ENCODE measurements around the gene GPR62.

GPR62 gene

DNA sequence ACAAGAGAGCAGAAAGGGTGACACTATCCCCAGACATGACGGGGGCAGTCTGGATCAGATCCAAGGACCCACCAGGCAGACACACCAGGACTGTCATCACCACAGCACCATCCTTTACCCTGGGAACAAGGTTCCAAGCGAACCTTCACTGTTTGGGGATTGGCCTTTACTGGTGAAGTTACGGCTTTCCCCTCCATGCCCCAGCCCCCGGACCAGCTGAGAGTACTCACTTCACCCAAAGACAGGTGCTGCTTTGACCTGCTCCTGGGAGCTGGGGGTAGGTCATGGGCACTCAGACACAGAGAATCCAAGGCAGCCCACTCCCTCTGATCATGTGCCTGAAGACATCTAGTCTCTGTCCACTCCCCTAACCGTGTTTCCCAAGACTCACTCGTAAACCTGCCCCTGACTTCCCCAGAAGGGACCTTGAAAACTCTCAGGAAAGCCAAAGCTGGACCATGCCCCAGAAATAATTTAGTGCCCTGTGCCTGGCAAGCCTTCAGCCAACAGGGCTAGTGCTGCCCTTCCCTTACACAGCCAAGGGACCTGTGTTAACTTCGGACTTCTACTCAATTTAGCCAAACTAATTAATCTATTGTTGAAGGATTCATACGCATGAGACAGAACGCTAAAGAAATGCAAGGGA lies 16.3 kb upstream of the GPR62 start:
- DNase-seq: no peak

DNA sequence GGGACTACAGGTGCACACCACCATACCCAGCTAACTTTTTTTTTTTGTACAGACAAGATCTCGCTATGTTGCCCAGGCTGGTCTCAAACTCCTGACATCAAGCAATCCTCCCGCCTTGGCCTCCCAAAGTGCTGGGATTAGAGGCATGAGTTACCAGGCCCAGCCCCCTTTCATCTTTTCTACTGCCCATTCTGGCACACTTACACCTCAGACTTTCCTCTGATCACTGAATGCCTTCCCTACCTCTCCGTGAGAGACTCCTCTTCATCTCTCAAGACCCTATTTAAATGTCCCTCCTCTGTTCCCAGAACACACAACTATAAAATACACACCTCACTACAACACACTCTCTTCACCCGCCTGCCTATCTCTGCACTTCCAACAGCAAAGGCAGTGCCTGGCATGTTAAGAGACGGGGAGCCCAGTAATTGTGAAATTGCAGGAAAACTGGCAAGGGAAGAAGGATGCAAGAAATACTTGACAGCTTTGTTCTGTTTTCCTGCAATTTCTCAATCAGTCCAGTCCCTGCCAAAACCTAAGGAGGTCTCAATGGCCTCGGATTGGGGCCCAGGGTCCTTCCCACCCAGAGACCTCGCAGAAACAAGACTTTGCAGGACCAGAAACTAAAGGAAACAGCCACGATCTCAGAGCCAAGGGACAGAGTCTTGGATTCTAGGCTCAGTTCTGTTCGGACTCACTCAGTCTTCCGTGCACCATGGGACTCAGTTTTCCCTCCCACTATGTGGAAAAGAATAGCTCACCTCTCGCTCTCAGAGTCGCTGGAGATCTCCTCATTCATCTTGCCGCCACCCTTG lies 14.3 kb upstream of the GPR62 start:
- no peak for DNase-seq

DNA sequence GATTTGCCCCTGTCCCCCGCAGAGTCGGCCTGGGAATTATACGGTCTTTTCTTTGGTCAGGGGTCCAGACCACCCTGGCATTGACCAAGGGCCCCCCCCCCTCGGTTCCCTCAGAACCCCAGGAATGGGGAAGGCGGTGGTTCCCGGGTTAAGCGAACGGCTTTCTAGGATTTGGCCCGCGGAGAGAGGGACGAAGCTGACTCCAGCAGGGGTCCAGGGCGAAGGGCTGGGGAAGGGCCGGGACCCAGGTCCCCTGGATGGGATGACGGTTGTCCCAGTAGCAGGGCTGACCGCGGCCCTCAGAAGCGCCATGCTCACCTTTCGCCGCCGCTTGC lies 13.8 kb upstream of the GPR62 start:
- no peak for DNase-seq

DNA sequence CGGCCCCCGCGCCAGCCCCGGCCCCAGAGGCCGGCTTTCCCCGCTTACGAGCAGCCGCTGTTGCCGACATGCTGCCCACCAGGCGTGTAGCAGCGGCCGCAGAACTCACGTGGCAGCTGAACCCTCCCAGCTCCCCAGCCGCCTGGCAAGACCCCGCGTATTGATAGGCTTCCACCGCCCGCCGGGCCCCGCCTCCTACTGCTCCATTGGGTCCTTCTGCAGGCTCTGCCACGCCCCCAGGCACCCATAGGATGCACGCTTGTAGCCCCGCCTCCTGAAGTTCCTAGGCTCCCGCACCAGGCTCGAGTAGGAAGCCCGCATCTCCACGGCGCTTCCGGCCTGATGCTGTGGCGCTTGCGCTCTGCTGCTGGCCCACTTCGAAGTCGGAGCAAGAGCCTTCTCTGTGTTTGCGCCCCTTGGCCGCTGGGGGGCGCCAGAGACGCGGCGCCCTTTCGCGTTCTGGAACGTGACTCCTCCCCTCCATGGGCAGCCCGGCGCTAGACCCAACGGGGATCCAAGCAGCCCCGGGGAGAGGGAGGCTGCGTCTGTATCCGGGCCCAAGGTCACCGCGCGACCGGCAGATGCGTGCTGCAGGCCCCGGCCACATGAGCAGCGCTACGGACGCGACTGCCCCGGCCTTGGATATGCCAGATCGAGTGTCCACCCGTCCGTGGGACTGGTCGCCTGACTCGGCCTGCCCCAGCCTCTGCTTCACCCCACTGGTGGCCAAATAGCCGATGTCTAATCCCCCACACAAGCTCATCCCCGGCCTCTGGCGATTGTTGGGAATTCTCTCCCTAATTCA lies 13.2 kb upstream of the GPR62 start, which contains the start of the genes PARP3 and RRP9:
PARP3 (plus strand) TSS at position 566 of the 805 bp plus-strand sequence. CDS start 993 bp downstream, outside the sequence.
RRP9 (minus strand) TSS at position 107 of the 805 bp plus-strand sequence; CDS start at position 70, 37 bp downstream.
- DNase-seq: peak; percentile 98

DNA sequence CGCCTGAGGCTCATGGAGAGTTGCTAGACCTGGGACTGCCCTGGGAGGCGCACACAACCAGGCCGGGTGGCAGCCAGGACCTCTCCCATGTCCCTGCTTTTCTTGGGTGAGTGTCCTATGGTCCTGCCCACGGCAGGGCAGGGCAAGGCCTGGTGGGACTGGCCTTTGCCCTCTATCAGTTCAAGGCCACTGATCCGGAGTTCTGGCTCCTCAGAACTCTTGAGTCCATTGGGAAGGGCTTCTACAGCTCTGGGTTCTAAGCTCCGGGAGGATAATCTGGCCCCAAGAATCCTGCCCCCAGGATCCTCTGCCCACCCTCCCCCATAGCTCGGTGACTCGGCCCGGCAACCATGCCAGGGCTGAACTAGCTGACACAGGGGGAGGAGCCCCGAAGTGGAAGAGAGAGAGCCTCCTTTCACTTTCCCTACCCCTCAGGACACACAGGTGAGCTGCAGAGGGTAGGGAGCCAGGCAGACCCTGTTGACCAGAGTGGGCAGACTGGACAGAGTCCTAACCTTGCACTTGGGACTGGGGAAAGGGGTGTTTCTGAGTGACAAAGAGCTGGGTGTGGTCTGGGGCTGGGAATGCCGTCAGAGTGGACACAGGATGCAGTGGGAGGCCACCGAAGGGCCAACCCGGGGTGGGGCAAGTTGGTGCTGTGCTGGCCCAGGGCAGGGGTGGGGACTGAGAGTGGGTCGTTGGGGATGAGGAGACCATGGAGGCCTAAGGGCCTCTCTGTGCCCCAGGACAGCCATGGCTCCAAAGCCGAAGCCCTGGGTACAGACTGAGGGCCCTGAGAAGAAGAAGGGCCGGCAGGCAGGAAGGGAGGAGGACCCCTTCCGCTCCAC lies 12.4 kb upstream of the GPR62 start:
- no peak for DNase-seq

DNA sequence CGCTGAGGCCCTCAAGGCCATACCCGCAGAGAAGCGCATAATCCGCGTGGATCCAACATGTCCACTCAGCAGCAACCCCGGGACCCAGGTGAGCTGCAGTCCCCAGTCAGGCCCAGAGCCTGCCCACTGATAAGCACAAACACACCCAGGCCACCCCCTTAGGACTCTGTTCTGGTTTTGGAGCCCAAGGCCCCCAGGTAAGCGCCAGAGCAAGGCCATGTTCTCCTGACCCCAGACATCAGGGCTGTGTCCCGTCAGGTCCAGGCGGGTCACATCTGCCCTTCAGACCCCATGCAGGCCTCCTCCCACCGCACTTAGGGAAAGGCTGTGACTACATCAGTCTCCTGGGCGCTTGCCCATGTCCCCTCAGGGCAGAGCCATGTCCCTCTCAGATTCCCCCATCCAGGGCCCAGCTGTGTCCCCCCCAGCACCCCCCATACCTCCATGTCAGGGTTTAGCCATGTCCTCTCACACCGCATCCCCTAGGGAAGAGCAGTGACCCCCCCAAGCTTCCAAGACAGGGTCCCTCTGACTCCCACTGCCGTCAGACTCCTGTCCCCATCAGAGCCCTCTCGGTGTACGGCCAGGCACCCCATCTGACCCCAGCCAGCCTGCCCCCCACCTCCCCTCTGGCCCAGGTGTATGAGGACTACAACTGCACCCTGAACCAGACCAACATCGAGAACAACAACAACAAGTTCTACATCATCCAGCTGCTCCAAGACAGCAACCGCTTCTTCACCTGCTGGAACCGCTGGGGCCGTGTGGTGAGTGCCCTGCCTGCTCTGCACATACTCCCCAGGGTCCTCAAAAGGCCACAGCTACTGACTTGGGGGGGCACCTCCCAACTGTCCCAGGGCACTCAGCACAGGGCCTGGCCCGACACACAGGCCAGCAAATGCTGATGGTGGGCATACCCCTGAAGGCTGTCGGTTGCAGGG lies 11.5 kb upstream of the GPR62 start:
- no peak for DNase-seq

DNA sequence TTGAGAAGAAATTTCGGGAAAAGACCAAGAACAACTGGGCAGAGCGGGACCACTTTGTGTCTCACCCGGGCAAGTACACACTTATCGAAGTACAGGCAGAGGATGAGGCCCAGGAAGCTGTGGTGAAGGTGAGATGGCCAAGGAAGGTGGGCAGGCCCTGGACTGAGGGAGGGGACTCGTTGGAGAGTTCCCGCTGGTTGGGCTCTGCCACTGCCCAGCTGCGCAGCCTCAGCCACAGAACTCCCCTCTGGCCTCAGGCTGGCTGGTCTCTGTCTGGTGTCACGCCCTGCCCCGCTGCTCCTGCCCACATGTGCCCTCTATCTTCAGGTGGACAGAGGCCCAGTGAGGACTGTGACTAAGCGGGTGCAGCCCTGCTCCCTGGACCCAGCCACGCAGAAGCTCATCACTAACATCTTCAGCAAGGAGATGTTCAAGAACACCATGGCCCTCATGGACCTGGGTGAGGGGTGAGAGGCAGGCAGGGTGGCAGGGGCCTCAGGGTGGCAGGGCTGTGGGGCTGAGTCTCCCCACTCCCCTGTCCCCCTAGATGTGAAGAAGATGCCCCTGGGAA lies 10.6 kb upstream of the GPR62 start:
- DNase-seq: no peak

DNA sequence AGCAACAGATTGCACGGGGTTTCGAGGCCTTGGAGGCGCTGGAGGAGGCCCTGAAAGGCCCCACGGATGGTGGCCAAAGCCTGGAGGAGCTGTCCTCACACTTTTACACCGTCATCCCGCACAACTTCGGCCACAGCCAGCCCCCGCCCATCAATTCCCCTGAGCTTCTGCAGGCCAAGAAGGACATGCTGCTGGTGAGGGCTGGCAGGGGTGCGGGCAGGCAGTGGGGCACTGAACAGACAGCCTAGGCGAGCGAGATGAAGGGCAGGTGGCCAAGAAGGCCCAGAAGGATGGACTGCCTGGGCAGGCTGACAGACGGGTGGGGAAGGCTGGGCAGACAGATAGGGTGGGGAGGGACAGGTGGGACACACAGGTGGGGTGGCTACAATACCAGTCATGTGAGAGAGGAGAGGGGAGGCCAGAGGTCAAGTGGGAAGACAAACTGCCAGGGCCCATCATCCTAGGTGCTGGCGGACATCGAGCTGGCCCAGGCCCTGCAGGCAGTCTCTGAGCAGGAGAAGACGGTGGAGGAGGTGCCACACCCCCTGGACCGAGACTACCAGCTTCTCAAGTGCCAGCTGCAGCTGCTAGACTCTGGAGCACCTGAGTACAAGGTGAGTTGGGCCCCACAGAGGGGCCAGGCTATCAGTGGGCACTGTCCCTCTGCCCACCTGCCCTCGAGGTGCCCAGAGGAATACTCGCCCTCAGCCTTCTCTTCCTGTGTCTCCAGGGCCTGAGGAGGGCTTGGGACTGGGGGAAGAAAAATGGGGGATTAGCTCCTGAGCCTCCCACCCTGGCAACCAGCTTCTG lies 9.9 kb upstream of the GPR62 start:
- no peak for DNase-seq

DNA sequence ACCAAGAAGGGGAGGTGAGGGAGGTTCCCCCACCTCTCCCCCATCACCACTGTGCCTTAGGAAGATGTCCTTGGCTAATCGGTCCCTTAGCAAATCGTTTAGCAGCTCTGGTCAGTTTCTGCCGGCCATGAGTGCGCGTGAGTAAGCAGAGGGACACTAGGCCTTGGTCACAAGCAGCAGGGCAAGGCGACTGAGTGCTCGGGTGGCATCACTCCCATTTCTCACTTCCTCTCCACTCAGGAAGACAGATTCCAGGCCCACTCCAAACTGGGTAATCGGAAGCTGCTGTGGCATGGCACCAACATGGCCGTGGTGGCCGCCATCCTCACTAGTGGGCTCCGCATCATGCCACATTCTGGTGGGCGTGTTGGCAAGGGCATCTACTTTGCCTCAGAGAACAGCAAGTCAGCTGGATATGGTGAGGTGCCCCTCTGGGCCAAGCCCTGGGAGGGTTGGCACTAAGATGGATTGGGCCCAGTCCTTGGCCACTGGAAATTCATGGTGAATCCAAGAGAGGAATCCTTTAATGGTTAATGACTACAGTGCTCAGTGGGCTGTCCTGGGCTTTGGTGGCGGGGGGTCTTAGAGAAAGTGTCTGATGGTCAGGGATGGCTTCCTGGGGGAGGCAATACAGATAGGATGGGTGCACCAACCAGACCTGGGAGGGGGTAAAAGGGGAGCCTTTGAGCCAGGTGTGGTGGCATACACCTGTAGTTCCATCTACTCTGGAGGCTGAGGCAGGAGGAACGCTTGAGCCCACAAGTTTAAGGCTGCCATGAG lies 9.1 kb upstream of the GPR62 start:
- no peak for DNase-seq

DNA sequence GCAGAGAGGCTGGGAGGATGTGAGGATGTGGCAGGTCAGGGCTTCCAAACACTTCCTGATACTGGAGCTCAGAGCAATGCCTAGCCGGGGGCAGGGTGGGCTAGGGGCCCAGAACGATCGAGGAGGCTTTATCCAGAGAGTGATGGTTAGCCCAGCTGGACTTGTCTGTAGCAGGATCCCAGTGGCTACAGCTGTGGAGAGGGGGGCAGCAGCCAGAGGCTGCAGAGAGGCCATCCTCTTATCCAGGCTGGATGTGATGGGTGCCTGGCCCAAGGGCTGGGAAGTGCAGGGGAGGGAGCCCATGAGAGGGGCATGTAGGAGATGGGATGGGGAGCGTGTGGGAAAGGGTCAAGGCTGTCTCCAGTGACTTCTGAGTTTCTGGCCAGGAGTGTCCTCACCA lies 8.4 kb upstream of the GPR62 start:
- DNase-seq: no peak

DNA sequence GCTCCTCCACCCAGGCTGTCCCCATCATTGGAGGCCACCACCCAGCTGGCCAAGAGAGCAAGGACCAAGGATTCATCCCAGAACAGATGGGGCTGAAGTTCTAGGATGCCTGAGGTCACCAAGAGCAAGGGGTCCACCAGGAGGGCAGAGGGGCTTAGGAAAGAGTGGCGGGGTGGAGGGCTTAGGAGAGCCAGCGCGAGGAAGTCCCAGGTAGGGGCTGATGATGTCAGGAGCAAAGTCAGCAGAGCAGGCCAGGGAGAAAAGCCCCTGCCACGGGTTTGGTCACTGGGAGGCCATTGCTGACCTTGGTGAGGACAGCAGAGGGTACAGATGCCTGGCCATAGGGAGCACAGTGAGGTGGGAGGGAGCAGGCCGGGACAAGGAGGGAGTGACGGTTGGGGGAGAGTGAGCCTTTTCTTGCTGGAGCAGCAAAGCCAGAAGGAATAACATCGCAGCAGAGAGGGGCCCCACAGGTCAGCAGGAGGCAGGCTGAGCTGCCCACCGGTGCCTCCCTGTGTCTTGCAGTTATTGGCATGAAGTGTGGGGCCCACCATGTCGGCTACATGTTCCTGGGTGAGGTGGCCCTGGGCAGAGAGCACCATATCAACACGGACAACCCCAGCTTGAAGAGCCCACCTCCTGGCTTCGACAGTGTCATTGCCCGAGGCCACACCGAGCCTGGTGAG lies 7.8 kb upstream of the GPR62 start:
- DNase-seq: no peak

DNA sequence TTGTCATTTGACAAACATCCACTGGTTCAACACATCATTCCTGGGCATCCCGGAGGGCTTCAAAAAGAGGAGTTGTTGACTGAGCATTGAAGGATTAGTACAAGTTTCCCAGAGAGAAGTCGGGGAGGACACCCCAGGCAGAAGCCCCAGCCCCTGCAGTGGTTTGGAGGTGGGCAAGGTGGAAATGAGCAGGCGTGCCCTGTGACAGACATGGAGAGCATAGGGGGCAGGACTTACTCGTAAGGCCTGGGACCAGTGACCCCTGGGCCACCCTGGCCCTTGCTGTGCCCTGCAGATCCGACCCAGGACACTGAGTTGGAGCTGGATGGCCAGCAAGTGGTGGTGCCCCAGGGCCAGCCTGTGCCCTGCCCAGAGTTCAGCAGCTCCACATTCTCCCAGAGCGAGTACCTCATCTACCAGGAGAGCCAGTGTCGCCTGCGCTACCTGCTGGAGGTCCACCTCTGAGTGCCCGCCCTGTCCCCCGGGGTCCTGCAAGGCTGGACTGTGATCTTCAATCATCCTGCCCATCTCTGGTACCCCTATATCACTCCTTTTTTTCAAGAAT lies 7.1 kb upstream of the GPR62 start:
- no peak for DNase-seq

DNA sequence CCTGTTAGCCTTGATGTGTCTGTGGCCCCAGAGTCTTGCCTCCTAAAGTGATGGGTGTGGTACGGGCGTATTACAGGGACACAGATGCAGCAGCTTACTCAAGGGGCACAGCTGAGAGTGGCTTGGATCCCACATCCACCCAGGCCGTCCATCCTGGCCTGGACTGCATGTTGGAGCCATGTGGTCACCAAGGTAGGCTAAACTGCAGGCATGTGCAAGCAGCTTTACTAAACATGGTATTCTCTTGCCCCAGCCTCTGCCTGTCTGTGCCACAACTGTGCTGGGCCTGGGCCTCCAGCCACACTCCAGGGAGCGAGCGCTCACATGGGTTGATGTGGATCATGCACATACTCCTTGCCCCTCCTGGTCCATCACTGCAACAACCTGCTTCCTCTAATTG lies 6.1 kb upstream of the GPR62 start:
- DNase-seq: no peak

DNA sequence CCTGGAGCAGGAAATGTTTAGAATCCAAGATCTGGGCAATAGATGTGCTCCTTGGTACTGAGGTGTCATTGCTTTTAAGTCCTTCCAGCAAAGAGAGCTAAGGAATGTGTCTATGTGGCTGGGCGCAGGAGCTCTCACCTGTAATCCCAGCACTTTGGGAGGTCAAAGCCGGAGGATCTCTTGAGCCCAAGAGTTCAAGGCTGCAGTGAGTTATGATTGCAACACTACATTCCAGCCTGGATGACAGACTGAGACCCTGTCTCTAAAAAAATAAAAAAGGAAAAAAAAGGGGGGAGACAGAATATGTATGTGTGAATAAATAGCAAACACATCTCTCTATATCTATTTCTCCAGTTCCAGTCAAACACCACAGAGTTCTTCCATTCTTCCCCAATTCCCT lies 4.3 kb upstream of the GPR62 start:
- no peak for DNase-seq

DNA sequence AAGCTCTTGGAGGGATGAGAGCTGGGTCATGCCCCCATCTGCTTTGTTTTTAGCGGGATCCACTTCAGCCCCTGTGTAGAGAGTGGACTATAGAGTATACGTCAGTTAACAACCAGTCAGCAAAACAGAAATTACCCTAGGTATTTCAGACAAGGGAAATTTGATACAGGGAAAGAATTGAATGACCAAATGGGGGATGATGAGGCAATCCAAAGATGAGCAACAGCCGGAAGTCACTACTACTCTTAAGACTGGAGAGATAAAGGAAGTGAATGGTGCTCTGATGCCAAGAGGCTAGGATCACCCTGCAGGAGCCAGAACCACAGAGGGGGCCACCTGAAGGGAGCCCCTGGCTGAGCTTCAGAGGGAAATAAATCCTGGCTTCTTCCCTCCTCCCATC lies 1.7 kb upstream of the GPR62 start:
- DNase-seq: peak; percentile 21

DNA sequence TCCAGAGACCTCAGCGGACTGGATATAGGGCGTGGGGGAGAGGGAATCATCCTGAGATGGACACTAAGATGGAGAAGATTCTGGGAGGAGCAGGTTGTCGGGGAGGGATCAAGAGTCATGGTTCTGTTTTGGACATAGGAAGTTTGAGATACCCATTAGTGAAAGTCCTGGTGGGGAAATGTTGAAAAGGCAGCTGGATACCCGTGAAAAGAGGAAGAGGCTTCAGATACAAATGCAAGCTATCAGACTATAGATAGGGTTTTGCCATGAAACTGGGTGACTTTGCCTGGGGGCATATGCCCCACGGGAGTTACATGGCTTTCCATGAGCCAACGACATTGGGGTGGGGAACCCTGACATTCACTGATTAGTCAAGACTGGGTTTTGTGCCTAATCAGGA lies 1.1 kb upstream of the GPR62 start:
- DNase-seq: no peak

DNA sequence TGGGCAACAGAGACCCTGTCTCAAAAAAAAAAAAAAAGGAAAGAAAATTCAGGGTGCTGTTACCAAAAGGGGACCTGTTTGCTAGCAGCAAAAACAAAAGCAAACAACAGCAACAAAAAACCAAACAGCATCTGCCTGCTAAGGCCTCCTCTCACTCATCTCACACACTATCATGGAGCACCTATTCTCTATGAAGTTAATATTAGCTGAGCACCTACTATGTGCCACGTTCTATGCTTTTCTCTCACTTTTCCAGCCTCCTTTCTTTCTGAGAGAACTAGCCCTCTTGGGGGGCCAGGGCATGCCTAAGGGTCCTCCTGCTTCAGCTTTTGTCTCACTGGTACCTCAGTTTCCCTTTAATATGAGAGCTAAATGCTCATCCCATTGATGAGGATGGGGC lies 468 bp upstream of the GPR62 start:
- no peak for DNase-seq

Measured in NCI-H524 treated with DMSO at 0.1 percent for 48 hours (cell line).